Peyer's patch (tissue), 4 donors: ENCODE data around the gene CYTIP.

ENCODE experiments used
- CTCF ChIP-seq, 6 experiments: fragments of 450-650 bp in 4 of 6; fragments of 200-600 bp in 2 of 6; sonication (generic) in 1 of 6; IDR thresholded peaks; one replicate each; pipeline ENCODE4 v1.5.1; 2017 to 2019; ENCODE audit warnings: antibody characterized with exemption in 6 of 6, mild to moderate bottlenecking in 3 of 6, moderate library complexity in 1 of 6
- POLR2A ChIP-seq, 2 donors: fragments of 450-650 bp; IDR thresholded peaks; one replicate each; pipeline ENCODE4 v1.5.1; 2017; ENCODE audit warnings: antibody characterized with exemption in 2 of 2, mild to moderate bottlenecking in 2 of 2, moderate library complexity in 2 of 2

GRCh38 chr2:157421331-157421944 lies 22.5 kb downstream of the CYTIP start:
- TF ChIP-seq CTCF (IDR thresholded peaks at IDR 0.05) (no peak), POLR2A (IDR thresholded peaks at IDR 0.05) (no peak)
